CD14-positive monocyte (primary cell): ENCODE measurements around the gene AQP10. TPM values are rescaled to one million over a fixed set of nuclear protein-coding genes. Genes with fewer than 3 reads are reported as not detected.
"Not testable (repeated sequence)": the region's sequence is repeated elsewhere in the genome, so short reads cannot be mapped to it uniquely, and the experiment has no call there.

ENCODE experiments used
- DNase-seq, 3 donors: peaks; one replicate each; pipeline ENCODE4 v3.0.0-alpha.2; 2011 to 2022
- H2AFZ ChIP-seq: 2 replicates; pipeline ENCODE4 v1.6.0; 2012; ENCODE audit warnings: mild to moderate bottlenecking, low read depth, low read length, inconsistent platforms; ENCODE audit not compliant: insufficient read depth, poor library complexity, severe bottlenecking
- H3K27ac ChIP-seq, 2 donors: 1 replicate in 1 of 2; 2 replicates in 1 of 2; pipeline ENCODE4 v1.5.1; 2012 to 2013; ENCODE audit warnings: low read length in 2 of 2, control low read depth in 1 of 2, inconsistent platforms in 1 of 2, low read depth in 1 of 2, mild to moderate bottlenecking in 1 of 2
- H3K27me3 ChIP-seq, 2 donors: one replicate each; pipeline versions ENCODE4 v1.6.0 to v1.6.1; 2011 to 2013; ENCODE audit warnings: low read length in 2 of 2; ENCODE audit not compliant: control insufficient read depth in 2 of 2, insufficient read depth in 2 of 2
- H3K36me3 ChIP-seq, 2 donors: replicated peaks in 1 of 2; 1 replicate in 1 of 2; 2 replicates in 1 of 2; pipeline versions ENCODE4 v1.5.1 to v1.6.1; 2012 to 2013; ENCODE audit warnings: low read length in 2 of 2, control low read depth in 1 of 2, inconsistent platforms in 1 of 2, mild to moderate bottlenecking in 1 of 2; ENCODE audit not compliant: insufficient read depth in 2 of 2, control insufficient read depth in 1 of 2
- H3K4me1 ChIP-seq, 2 donors: 1 replicate in 1 of 2; 2 replicates in 1 of 2; pipeline versions ENCODE4 v1.5.1 to v1.6.1; 2012 to 2013; ENCODE audit warnings: low read length in 2 of 2, control low read depth in 1 of 2, inconsistent platforms in 1 of 2, mild to moderate bottlenecking in 1 of 2, moderate library complexity in 1 of 2; ENCODE audit not compliant: insufficient read depth in 2 of 2, control insufficient read depth in 1 of 2
- H3K4me2 ChIP-seq: replicated peaks from 2 replicates; pipeline ENCODE3; 2012; ENCODE audit warnings: low read length, moderate library complexity, mild to moderate bottlenecking; ENCODE audit not compliant: poor library complexity, severe bottlenecking; ENCODE audit errors: extremely low read depth
- H3K4me3 ChIP-seq, 3 experiments: fragments of 200-600 bp in 1 of 3; sonication (generic) in 1 of 3; replicated peaks in 1 of 3; 1 replicate in 2 of 3; 2 replicates in 1 of 3; pipeline ENCODE4 v1.5.1; 2011 to 2013; ENCODE audit warnings: low read length in 3 of 3, mild to moderate bottlenecking in 3 of 3, control low read depth in 2 of 3, low read depth in 2 of 3, inconsistent platforms in 1 of 3, moderate library complexity in 1 of 3
- H3K79me2 ChIP-seq: 2 replicates; pipeline ENCODE4 v1.6.0; 2012; ENCODE audit warnings: mild to moderate bottlenecking, control low read depth, inconsistent platforms, low read length, moderate library complexity; ENCODE audit not compliant: insufficient read depth
- H3K9ac ChIP-seq: 2 replicates; pipeline ENCODE4 v1.6.0; 2017; ENCODE audit warnings: low read length, mild to moderate bottlenecking; ENCODE audit not compliant: insufficient read depth, poor library complexity, severe bottlenecking
- H3K9me3 ChIP-seq, 2 donors: replicated peaks in 1 of 2; 1 replicate in 1 of 2; 2 replicates in 1 of 2; pipeline versions ENCODE4 v1.5.1 to v1.6.1; 2012 to 2013; ENCODE audit warnings: low read length in 2 of 2, control low read depth in 1 of 2; ENCODE audit not compliant: control insufficient read depth in 1 of 2, insufficient read depth in 1 of 2
- H4K20me1 ChIP-seq: 2 replicates; pipeline ENCODE4 v1.6.0; 2012; ENCODE audit warnings: mild to moderate bottlenecking, low read length, control low read depth, moderate library complexity; ENCODE audit not compliant: insufficient read depth
- H3K27ac Mint-ChIP-seq, 7 donors: one replicate each; pipeline ENCODE4 v1.8.0; 2020; ENCODE audit warnings: mild to moderate bottlenecking in 7 of 7, mixed read lengths in 7 of 7, moderate library complexity in 6 of 7, inconsistent platforms in 2 of 7
- H3K27me3 Mint-ChIP-seq, 3 donors: one replicate each; pipeline ENCODE4 v1.8.0; 2021 to 2022; ENCODE audit warnings: low read depth in 3 of 3, mild to moderate bottlenecking in 3 of 3, mixed read lengths in 3 of 3, moderate library complexity in 3 of 3, inconsistent platforms in 1 of 3
- H3K36me3 Mint-ChIP-seq, 2 donors: one replicate each; pipeline ENCODE4 v1.8.0; 2020; ENCODE audit warnings: mixed read lengths in 2 of 2, inconsistent platforms in 1 of 2, mild to moderate bottlenecking in 1 of 2
- H3K4me1 Mint-ChIP-seq: one replicate; pipeline ENCODE4 v1.8.0; 2020; ENCODE audit warnings: mild to moderate bottlenecking, mixed read lengths
- H3K4me3 Mint-ChIP-seq, 2 donors: one replicate each; pipeline ENCODE4 v1.8.0; 2020; ENCODE audit warnings: mild to moderate bottlenecking in 2 of 2, mixed read lengths in 2 of 2, moderate library complexity in 1 of 2
- H3K9me3 Mint-ChIP-seq, 7 donors: one replicate each; pipeline ENCODE4 v1.8.0; 2020 to 2022; ENCODE audit warnings: mixed read lengths in 7 of 7, mild to moderate bottlenecking in 6 of 7, moderate library complexity in 6 of 7, inconsistent platforms in 2 of 7
- WGBS: methylation state at CpG from one replicate; pipeline ENCODE4 v1.1.5; 2013; ENCODE audit warnings: missing lambda C conversion rate; ENCODE audit not compliant: insufficient coverage; 5-methylcytosine and 5-hydroxymethylcytosine counted together
- intact Hi-C, 2 donors: fragments of 100-400 bp; cut with micrococcal nuclease; formaldehyde crosslinking; loops; one replicate each; pipeline versions ENCODE4 v1.15.0 to v1.15.1; 2023
- polyA plus RNA-seq, 3 donors: library from polyadenylated mRNA; depleted of rRNA in 1 of 3; unstranded in 2 of 3; stranded (reverse) in 1 of 3; fragments of 300-500 nt in 2 of 3; fragments of >200 nt in 1 of 3; fragmentation: Illumina TruSeq in 2 of 3; gene quantifications; 1 replicate in 2 of 3; 2 replicates in 1 of 3; pipeline ENCODE4 v1.2.3, GENCODE V29; 2012 to 2021
- TF ChIP-seq, protein P1 (sequence below): fragments of 200-600 bp; IDR thresholded peaks from one replicate; pipeline ENCODE4 v1.8.0; 2022; ENCODE audit warnings: antibody characterized with exemption, mild to moderate bottlenecking

The AQP10 gene
- polyA plus RNA-seq, 3 donors = 0.09 TPM; not detected in 2

DNA sequence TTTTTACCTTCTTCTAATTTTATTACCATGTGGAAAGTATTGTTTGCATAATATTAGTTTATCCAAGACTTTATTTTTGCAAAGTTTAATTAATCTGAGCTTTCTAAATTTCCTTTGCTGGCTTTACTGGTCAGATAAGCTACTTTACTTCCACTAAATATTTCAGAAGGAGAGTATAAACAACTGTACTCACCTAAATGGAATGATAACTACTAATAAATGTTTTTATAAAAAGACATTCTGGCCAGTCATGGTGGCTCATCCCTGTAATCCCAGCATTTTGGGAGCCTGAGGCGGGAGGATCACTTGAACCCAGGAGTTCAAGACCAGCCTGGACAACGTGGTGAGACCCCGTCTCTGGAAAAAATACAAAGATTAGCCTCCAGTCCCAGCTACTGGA, 40.5 kb downstream of the AQP10 start:
- Histone ChIP-seq H3K27ac (no peak overlapping the region), H3K9ac (no peak overlapping the region), H3K4me2 (no peak overlapping the region), H3K4me1 (no peaks in the 10 kb centered on the region), H3K79me2 (no peaks in the 10 kb centered on the region), H3K36me3 (no peaks in the 10 kb centered on the region), H2AFZ (no peak overlapping the region), H3K4me3 (no peak overlapping the region), H3K9me3 (peaks cover 0 to 5% of the 10 kb centered on the region in 2 donors), H3K27me3 (no peaks in the 10 kb centered on the region), H4K20me1 (no peaks in the 10 kb centered on the region)
- intact Hi-C loops = no loop called here
- no peaks in the 10 kb centered on the region for H3K4me1 Mint-ChIP-seq
- no peak for DNase-seq
- TF ChIP-seq, protein P1, sequence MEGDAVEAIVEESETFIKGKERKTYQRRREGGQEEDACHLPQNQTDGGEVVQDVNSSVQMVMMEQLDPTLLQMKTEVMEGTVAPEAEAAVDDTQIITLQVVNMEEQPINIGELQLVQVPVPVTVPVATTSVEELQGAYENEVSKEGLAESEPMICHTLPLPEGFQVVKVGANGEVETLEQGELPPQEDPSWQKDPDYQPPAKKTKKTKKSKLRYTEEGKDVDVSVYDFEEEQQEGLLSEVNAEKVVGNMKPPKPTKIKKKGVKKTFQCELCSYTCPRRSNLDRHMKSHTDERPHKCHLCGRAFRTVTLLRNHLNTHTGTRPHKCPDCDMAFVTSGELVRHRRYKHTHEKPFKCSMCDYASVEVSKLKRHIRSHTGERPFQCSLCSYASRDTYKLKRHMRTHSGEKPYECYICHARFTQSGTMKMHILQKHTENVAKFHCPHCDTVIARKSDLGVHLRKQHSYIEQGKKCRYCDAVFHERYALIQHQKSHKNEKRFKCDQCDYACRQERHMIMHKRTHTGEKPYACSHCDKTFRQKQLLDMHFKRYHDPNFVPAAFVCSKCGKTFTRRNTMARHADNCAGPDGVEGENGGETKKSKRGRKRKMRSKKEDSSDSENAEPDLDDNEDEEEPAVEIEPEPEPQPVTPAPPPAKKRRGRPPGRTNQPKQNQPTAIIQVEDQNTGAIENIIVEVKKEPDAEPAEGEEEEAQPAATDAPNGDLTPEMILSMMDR = no peak
- 93% methylated on average over 3 of the region's 3 CpGs for whole genome bisulfite sequencing
- no peaks in the 10 kb centered on the region for H3K36me3 Mint-ChIP-seq
- H3K27me3 Mint-ChIP-seq = peaks cover 0 to 7% (median 4%) of the 10 kb centered on the region in 3 donors
- no peak overlapping the region for H3K27ac Mint-ChIP-seq
- H3K4me3 Mint-ChIP-seq = no peak overlapping the region
- H3K9me3 Mint-ChIP-seq = peaks cover 0 to 12% (median 5%) of the 10 kb centered on the region in 7 donors

DNA sequence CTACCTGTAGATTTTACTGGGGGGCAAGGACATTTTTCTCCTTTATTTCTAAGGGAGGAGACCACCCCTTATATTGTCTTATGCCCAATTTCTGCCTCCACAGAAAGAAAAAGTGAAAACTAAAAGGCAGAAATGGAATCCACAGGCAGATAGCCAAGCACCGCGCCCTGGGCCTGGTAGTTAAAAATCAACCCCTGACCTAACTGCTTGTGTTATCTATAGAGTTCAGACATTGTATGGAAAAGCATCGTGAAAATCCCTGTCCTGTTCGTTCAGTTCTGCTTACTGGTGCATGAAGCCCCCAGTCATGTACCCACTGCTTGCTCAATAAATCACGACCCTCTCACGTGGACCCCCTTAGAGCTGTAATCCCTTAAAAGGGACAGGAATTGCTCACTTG, 50.5 kb downstream of the AQP10 start:
- no peak overlapping the region for H3K4me3 ChIP-seq
- Mint-ChIP-seq H3K4me3 (no peak overlapping the region), H3K4me1 (peaks cover 15% of the 10 kb centered on the region), H3K9me3 (no peaks in the 10 kb centered on the region), H3K27ac (no peak overlapping the region), H3K27me3 (peaks cover 0 to 2% (median 1%) of the 10 kb centered on the region in 3 donors), H3K36me3 (no peaks in the 10 kb centered on the region)
- no peaks in the 10 kb centered on the region for H3K9me3 ChIP-seq
- no peaks in the 10 kb centered on the region for H3K36me3 ChIP-seq
- H4K20me1 ChIP-seq = no peaks in the 10 kb centered on the region
- H3K79me2 ChIP-seq = no peaks in the 10 kb centered on the region
- peaks cover 9 to 15% of the 10 kb centered on the region in 2 donors for H3K4me1 ChIP-seq
- H2AFZ ChIP-seq = no peak overlapping the region
- no peak overlapping the region for H3K27ac ChIP-seq
- DNase-seq = no peak
- no peak overlapping the region for H3K9ac ChIP-seq
- intact Hi-C loops = no loop called here
- WGBS = 84% methylated on average over 3 of the region's 6 CpGs
- no peak overlapping the region for H3K4me2 ChIP-seq
- no peaks in the 10 kb centered on the region for H3K27me3 ChIP-seq
- TF ChIP-seq, protein P1 = no peak

DNA sequence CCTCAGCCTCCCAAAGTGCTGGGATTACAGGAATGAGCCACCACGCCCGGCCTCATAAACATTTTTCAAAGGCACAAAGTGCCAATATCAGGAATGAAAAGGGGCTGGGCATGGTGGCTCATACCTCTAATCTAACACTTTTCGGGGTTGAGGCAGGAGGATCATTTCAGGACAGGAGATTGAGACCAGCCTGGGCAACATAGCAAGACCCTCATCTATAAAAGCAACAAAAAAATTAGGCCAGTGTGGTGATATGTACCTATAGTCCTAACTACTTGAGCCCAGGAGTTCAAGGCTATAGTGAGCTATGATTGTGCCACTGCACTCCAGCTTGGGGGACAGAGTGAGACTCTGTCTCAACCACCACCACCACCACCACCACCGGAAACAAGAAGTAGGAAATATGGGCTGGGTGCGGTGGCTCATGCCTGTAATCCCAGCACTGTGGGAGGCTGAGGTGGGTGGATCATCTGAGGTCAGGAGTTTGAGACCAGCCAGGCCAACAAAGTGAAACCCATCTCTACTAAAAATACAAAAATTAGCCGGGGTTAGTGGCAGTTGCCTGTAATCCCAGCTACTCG, 53.0 kb downstream of the AQP10 start:
- H4K20me1 ChIP-seq, H3K4me2 ChIP-seq, H3K36me3 Mint-ChIP-seq, H3K27ac ChIP-seq, H3K4me3 ChIP-seq, H3K9ac ChIP-seq, H3K9me3 Mint-ChIP-seq, intact Hi-C loops, H2AFZ ChIP-seq, H3K27me3 Mint-ChIP-seq, H3K27me3 ChIP-seq, H3K79me2 ChIP-seq, H3K9me3 ChIP-seq, H3K36me3 ChIP-seq: not testable (repeated sequence)
- peak overlapping the region in 1 of 2 donors; percentile 11 for H3K4me3 Mint-ChIP-seq
- H3K4me1 Mint-ChIP-seq = peaks cover 15% of the 10 kb centered on the region
- DNase-seq = peak in 1 of 3 donors; percentile 6
- H3K4me1 ChIP-seq = peaks cover 9 to 15% of the 10 kb centered on the region in 2 donors
- WGBS = no CpG with 5 or more reads among the region's 7 CpGs
- peak overlapping the region in 4 of 7 donors; percentile 6 to 60 (median 48) for H3K27ac Mint-ChIP-seq
